IMR-90 (cell line): ENCODE results near the gene TMEM54. TPM values are rescaled to one million over a fixed set of nuclear protein-coding genes. Genes with fewer than 3 reads are reported as not detected.

Source experiments
- ATAC-seq: fragments of 200-7000 bp; cut with Tn5 transposase; 2 replicates; pipeline ENCODE4 v1.9.1; 2020; ENCODE audit warnings: low read depth, mild to moderate bottlenecking, moderate library complexity
- BruUV-seq: library from RNA; stranded (reverse); fragments of 400-500 nt; replicated peaks from 2 replicates; lab custom pipeline; 2021; lab: Mats Ljungman, UMichigan
- CTCF ChIA-PET: fragments of 300-600 bp; formaldehyde crosslinking; extraction: SDS; loops from one replicate; lab custom pipeline; 2021; ENCODE audit warnings: antibody characterized with exemption; lab: Yijun Ruan, JAX
- POLR2A ChIA-PET: fragments of 300-600 bp; sonication (Branson Sonifier 250); formaldehyde crosslinking; loops from one replicate; lab custom pipeline; 2022; ENCODE audit warnings: antibody characterized with exemption; ENCODE audit not compliant: unreplicated experiment; lab: Charles Lee
- DNase-seq: peaks from one replicate; pipeline ENCODE4 v3.0.0; 2013
- H2AFZ ChIP-seq: replicated peaks from 2 replicates; pipeline ENCODE3; 2013; ENCODE audit warnings: low read length, mild to moderate bottlenecking; ENCODE audit not compliant: poor library complexity
- H2AK5ac ChIP-seq: 2 replicates; pipeline ENCODE4 v1.6.1; 2013; ENCODE audit warnings: low read depth, low read length, inconsistent platforms
- H2AK9ac ChIP-seq: replicated peaks from 2 replicates; pipeline ENCODE3; 2013; ENCODE audit warnings: mild to moderate bottlenecking, low read depth, low read length, moderate library complexity; ENCODE audit not compliant: poor library complexity
- H2BK120ac ChIP-seq: 2 replicates; pipeline ENCODE4 v1.6.1; 2013; ENCODE audit warnings: low read depth, low read length, inconsistent platforms
- H2BK15ac ChIP-seq: 3 replicates; pipeline ENCODE4 v1.6.1; 2013; ENCODE audit warnings: low read depth, low read length, inconsistent platforms
- H2BK20ac ChIP-seq: 2 replicates; pipeline ENCODE4 v1.6.1; 2013; ENCODE audit warnings: low read depth, mild to moderate bottlenecking, inconsistent platforms, low read length, moderate library complexity
- H2BK5ac ChIP-seq: 2 replicates; pipeline ENCODE4 v1.6.1; 2013; ENCODE audit warnings: mild to moderate bottlenecking, low read depth, low read length, inconsistent platforms; ENCODE audit not compliant: poor library complexity, severe bottlenecking
- H3K14ac ChIP-seq: replicated peaks from 2 replicates; pipeline ENCODE4 v1.6.1; 2013; ENCODE audit warnings: low read depth, low read length, inconsistent platforms
- H3K18ac ChIP-seq: 2 replicates; pipeline ENCODE4 v1.6.1; 2013; ENCODE audit warnings: low read depth, low read length, control low read depth
- H3K23ac ChIP-seq: 2 replicates; pipeline ENCODE4 v1.6.1; 2013; ENCODE audit warnings: low read depth, low read length, inconsistent platforms
- H3K27ac ChIP-seq: 2 replicates; pipeline ENCODE4 v1.5.1; 2013; ENCODE audit warnings: mild to moderate bottlenecking, control low read depth, low read length; ENCODE audit not compliant: insufficient read depth
- H3K27me3 ChIP-seq: 2 replicates; pipeline ENCODE4 v1.6.1; 2013; ENCODE audit warnings: low read length; ENCODE audit not compliant: control insufficient read depth, insufficient read depth
- H3K36me3 ChIP-seq: 2 replicates; pipeline ENCODE4 v1.6.1; 2013; ENCODE audit warnings: low read length, mixed read lengths; ENCODE audit not compliant: control insufficient read depth, insufficient read depth
- H3K4ac ChIP-seq: 2 replicates; pipeline ENCODE4 v1.6.1; 2013; ENCODE audit warnings: low read depth, low read length, inconsistent platforms
- H3K4me1 ChIP-seq: 2 replicates; pipeline ENCODE4 v1.6.1; 2013; ENCODE audit warnings: low read length, mixed read lengths; ENCODE audit not compliant: control insufficient read depth, insufficient read depth
- H3K4me2 ChIP-seq: 2 replicates; pipeline ENCODE4 v1.6.1; 2013; ENCODE audit warnings: low read depth, mild to moderate bottlenecking, control low read depth, low read length, moderate library complexity
- H3K4me3 ChIP-seq: 2 replicates; pipeline ENCODE4 v1.5.1; 2013; ENCODE audit warnings: low read depth, mild to moderate bottlenecking, control low read depth, low read length, moderate library complexity; ENCODE audit not compliant: insufficient read depth
- H3K56ac ChIP-seq: 2 replicates; pipeline ENCODE4 v1.6.1; 2013; ENCODE audit warnings: low read length, inconsistent platforms; ENCODE audit not compliant: insufficient read depth; ENCODE audit errors: extremely low read depth
- H3K79me1 ChIP-seq, 2 experiments: 2 replicates each; pipeline ENCODE4 v1.6.1; 2013; ENCODE audit warnings: low read length in 2 of 2, inconsistent platforms in 1 of 2, low read depth in 1 of 2
- H3K9ac ChIP-seq: 2 replicates; pipeline ENCODE4 v1.6.1; 2013; ENCODE audit warnings: low read depth, low read length, control low read depth
- H3K9me1 ChIP-seq: 2 replicates; pipeline ENCODE4 v1.6.1; 2013; ENCODE audit warnings: low read length, inconsistent platforms; ENCODE audit not compliant: insufficient read depth
- H3K9me3 ChIP-seq: 2 replicates; pipeline ENCODE4 v1.6.1; 2013; ENCODE audit warnings: low read length; ENCODE audit not compliant: control insufficient read depth, insufficient read depth
- H4K20me1 ChIP-seq: 2 replicates; pipeline ENCODE4 v1.6.1; 2013; ENCODE audit warnings: low read length, inconsistent platforms; ENCODE audit not compliant: insufficient read depth
- H4K5ac ChIP-seq: 2 replicates; pipeline ENCODE4 v1.6.1; 2013; ENCODE audit warnings: mild to moderate bottlenecking, low read depth, low read length, control low read depth
- H4K8ac ChIP-seq, 2 experiments: 2 replicates each; pipeline ENCODE4 v1.6.1; 2013; ENCODE audit warnings: low read depth in 2 of 2, low read length in 2 of 2, control low read depth in 1 of 2, inconsistent platforms in 1 of 2
- H4K91ac ChIP-seq: 2 replicates; pipeline ENCODE4 v1.6.1; 2013; ENCODE audit warnings: low read depth, low read length, inconsistent platforms; ENCODE audit not compliant: insufficient read depth
- BHLHE40 ChIP-seq: fragments of 150-350 bp; IDR thresholded peaks from 2 replicates; pipeline ENCODE4 v1.6.1; 2016; ENCODE audit warnings: mild to moderate bottlenecking, low read depth, low read length
- CEBPB ChIP-seq: IDR thresholded peaks from 2 replicates; pipeline ENCODE4 v1.6.1; 2012; ENCODE audit warnings: low read depth, low read length, improper control_type of control experiment
- FOS ChIP-seq: fragments of 150-350 bp; IDR thresholded peaks from 2 replicates; pipeline ENCODE4 v1.6.1; 2016; ENCODE audit warnings: low read depth, low read length
- MAFK ChIP-seq: IDR thresholded peaks from 2 replicates; pipeline ENCODE4 v1.6.1; 2012; ENCODE audit warnings: low read depth, low read length, improper control_type of control experiment
- MXI1 ChIP-seq: IDR thresholded peaks from 2 replicates; pipeline ENCODE4 v1.6.1; 2012; ENCODE audit warnings: low read depth, mild to moderate bottlenecking, low read length, moderate library complexity, borderline replicate concordance
- NFE2L2 ChIP-seq: fragments of 150-350 bp; IDR thresholded peaks from 2 replicates; pipeline ENCODE4 v1.6.1; 2016; ENCODE audit warnings: low read depth, mild to moderate bottlenecking, low read length
- POLR2A ChIP-seq: IDR thresholded peaks from 2 replicates; pipeline ENCODE4 v1.6.1; 2012; ENCODE audit warnings: mild to moderate bottlenecking, low read depth, low read length
- RAD21 ChIP-seq: IDR thresholded peaks from 2 replicates; pipeline ENCODE4 v1.6.1; 2012; ENCODE audit warnings: low read length, improper control_type of control experiment
- RFX5 ChIP-seq: IDR thresholded peaks from 2 replicates; pipeline ENCODE4 v1.8.0; 2012; ENCODE audit warnings: low read depth, mild to moderate bottlenecking, low read length, moderate library complexity
- SMC3 ChIP-seq: fragments of 150-350 bp; IDR thresholded peaks from 2 replicates; pipeline ENCODE4 v1.6.1; 2016; ENCODE audit warnings: low read depth, mild to moderate bottlenecking, antibody characterized with exemption, low read length, moderate library complexity
- WGBS, 2 experiments: methylation state at CpG; one replicate each; pipeline versions ENCODE4 v1.1.5 to v1.1.7; 2013; ENCODE audit warnings: missing lambda C conversion rate in 2 of 2; ENCODE audit not compliant: insufficient read length in 1 of 2; ENCODE audit errors: extremely low coverage in 2 of 2; 5-methylcytosine and 5-hydroxymethylcytosine counted together
- dilution Hi-C: fragments of 300-500 bp; cut with HindIII; formaldehyde crosslinking; loops from one replicate; pipeline ENCODE4 v1.14.3; 2018; ENCODE audit warnings: low sequenced_read_pairs; ENCODE audit not compliant: unreplicated experiment
- in situ Hi-C: fragments of 300-500 bp; cut with MboI; formaldehyde crosslinking; loops from 3 replicates; pipeline ENCODE4 v1.14.3; 2019; ENCODE audit warnings: low sequenced_read_pairs, inconsistent platforms, mixed read lengths
- intact Hi-C: fragments of 100-400 bp; cut with micrococcal nuclease; formaldehyde crosslinking; loops from 2 replicates; pipeline ENCODE4 v1.10.0; 2022
- polyA plus RNA-seq, 3 experiments: library from polyadenylated mRNA; depleted of rRNA; stranded (reverse); fragments of >200 nt; gene quantifications; 2 replicates each; pipeline ENCODE4 v1.2.3, GENCODE V29; 2012; ENCODE audit warnings: low replicate concordance in 1 of 3
- total RNA-seq: library from RNA; depleted of rRNA; stranded (reverse); fragments of >200 nt; gene quantifications from 2 replicates; pipeline ENCODE4 v1.2.3, GENCODE V29; 2012
- TF ChIP-seq, protein P1 (sequence below): conservative IDR thresholded peaks from 2 replicates; pipeline ENCODE4 v1.5.1; 2012; ENCODE audit warnings: mild to moderate bottlenecking, low read depth, low read length, improper control_type of control experiment
- TF ChIP-seq, protein P2 (sequence below): fragments of 150-350 bp; IDR thresholded peaks from 2 replicates; pipeline ENCODE4 v1.6.1; 2016; ENCODE audit warnings: low read depth, mild to moderate bottlenecking, low read length, moderate library complexity, borderline replicate concordance
- TF ChIP-seq, protein P3 (sequence below): fragments of 150-350 bp; IDR thresholded peaks from 2 replicates; pipeline ENCODE4 v1.6.1; 2017; ENCODE audit warnings: mild to moderate bottlenecking, antibody characterized with exemption, low read length, low read depth

TMEM54 gene
- total and polyA plus RNA-seq, 2 of the 4 experiments (the other 2 are of a cell fraction), result 25.5 to 75.2 TPM

DNA sequence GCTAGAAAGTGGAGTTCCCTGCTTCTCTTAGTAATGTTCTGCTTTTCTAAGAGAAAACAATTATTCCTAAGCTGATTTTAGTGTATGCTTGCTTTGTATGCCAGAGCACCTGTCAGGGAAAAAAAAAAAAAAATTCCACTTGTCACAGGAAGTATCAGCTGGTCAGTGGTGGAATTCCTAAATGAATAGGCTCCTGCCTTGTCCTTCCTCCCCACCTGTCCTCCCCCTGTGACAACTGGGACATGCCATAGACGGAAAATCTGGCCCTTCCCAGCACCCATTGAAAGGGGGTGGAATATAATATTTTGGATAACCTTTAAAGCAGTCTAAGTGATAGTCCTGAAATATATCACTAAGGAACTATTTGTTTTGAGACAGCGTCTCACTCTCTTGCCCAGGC, 41.3 kb downstream of the TMEM54 start (continued):
- no peak for TF ChIP-seq RFX5

GRCh38 chr1:32858791-32859190, 42.4 kb downstream of the TMEM54 start:
- Histone ChIP-seq H2BK120ac (no peak overlapping the region), H3K4me2 (no peak overlapping the region), H3K9me1 (peaks cover 11% of the 10 kb centered on the region; the same call in 1 of the 2 replicates), H2AFZ (no peak overlapping the region), H4K91ac (no peak overlapping the region), H4K8ac (no peak overlapping the region), H3K18ac (no peak overlapping the region), H3K27ac (no peak overlapping the region), H3K9me3 (no peaks in the 10 kb centered on the region), H3K4me3 (no peak overlapping the region), H3K9ac (no peak overlapping the region), H3K4ac (no peak overlapping the region), H2AK9ac (no peak overlapping the region), H3K56ac (no peak overlapping the region), H4K5ac (no peak overlapping the region), H3K36me3 (peaks cover 20% of the 10 kb centered on the region), H3K23ac (no peak overlapping the region), H2BK5ac (no peak overlapping the region), H3K79me1 (no peaks in the 10 kb centered on the region; a peak in 1 of 4 replicates), H2BK15ac (no peak overlapping the region), H3K4me1 (peaks cover 7% of the 10 kb centered on the region), H4K20me1 (no peaks in the 10 kb centered on the region; the same call in 1 of the 2 replicates), H3K14ac (no peak overlapping the region), H2AK5ac (no peak overlapping the region), H3K27me3 (no peaks in the 10 kb centered on the region), H2BK20ac (no peak overlapping the region)
- ChIA-PET POLR2A (no interaction called here), CTCF (interaction anchor here (0.6 kb wide), 1 partner anchor 127 kb away, joined by 3 read pairs; no protein-coding TSS in a partner anchor)
- TF ChIP-seq SMC3 (no peak), RFX5 (no peak), FOS (no peak), RAD21 (no peak), BHLHE40 (no peak), CEBPB (no peak), MXI1 (no peak), NFE2L2 (no peak), MAFK (no peak), POLR2A (no peak)
- TF ChIP-seq, protein P1, sequence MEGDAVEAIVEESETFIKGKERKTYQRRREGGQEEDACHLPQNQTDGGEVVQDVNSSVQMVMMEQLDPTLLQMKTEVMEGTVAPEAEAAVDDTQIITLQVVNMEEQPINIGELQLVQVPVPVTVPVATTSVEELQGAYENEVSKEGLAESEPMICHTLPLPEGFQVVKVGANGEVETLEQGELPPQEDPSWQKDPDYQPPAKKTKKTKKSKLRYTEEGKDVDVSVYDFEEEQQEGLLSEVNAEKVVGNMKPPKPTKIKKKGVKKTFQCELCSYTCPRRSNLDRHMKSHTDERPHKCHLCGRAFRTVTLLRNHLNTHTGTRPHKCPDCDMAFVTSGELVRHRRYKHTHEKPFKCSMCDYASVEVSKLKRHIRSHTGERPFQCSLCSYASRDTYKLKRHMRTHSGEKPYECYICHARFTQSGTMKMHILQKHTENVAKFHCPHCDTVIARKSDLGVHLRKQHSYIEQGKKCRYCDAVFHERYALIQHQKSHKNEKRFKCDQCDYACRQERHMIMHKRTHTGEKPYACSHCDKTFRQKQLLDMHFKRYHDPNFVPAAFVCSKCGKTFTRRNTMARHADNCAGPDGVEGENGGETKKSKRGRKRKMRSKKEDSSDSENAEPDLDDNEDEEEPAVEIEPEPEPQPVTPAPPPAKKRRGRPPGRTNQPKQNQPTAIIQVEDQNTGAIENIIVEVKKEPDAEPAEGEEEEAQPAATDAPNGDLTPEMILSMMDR, result no peak
- TF ChIP-seq, protein P2, sequence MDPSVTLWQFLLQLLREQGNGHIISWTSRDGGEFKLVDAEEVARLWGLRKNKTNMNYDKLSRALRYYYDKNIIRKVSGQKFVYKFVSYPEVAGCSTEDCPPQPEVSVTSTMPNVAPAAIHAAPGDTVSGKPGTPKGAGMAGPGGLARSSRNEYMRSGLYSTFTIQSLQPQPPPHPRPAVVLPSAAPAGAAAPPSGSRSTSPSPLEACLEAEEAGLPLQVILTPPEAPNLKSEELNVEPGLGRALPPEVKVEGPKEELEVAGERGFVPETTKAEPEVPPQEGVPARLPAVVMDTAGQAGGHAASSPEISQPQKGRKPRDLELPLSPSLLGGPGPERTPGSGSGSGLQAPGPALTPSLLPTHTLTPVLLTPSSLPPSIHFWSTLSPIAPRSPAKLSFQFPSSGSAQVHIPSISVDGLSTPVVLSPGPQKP, result no peak
- TF ChIP-seq, protein P3, sequence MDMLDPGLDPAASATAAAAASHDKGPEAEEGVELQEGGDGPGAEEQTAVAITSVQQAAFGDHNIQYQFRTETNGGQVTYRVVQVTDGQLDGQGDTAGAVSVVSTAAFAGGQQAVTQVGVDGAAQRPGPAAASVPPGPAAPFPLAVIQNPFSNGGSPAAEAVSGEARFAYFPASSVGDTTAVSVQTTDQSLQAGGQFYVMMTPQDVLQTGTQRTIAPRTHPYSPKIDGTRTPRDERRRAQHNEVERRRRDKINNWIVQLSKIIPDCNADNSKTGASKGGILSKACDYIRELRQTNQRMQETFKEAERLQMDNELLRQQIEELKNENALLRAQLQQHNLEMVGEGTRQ, result no peak
- ATAC-seq (no peak), DNase-seq (no peak)
- in situ Hi-C loops, result no loop called here
- dilution Hi-C loops, result no loop called here
- 100% methylated on average over 2 of the region's 7 CpGs; no CpG with 5 or more reads in 1 of the 2 experiments for WGBS, 2 experiments
- intact Hi-C loops, result no loop called here
- no TSS peak for BruUV-seq
